Measurements from ENCODE around the gene XPR1.
"Not testable (repeated sequence)": the region's sequence is repeated elsewhere in the genome, so short reads cannot be mapped to it uniquely, and the experiment has no call there.

The XPR1 gene

GRCh38 chr1:180644526-180645192 lies 12.8 kb downstream of the XPR1 start:
- DNase-seq (ENCODE audit: low read depth in 2 of 2): no peak

GRCh38 chr1:180645261-180645660 lies 13.4 kb downstream of the XPR1 start:
- DNase-seq (ENCODE audit: low read depth in 2 of 2): not testable (repeated sequence)

DNA sequence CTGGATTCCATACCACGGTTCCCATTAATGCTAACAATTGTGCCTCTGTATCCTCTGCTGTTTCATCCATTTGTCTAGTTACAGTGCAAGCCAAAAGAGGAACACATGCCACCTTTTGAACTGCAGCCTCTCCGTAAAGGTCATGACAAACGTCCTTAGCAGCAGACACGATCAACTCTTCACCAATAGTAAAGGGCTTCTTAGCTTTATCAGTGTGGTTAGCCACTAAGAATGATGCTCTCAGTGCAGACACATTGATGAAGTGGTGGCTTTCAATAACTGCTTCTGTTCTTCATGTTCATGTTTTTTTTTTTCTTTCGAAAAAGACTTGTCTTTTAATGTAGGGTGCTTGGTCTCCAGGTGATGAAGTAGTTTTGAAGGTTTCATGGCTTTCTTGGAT lies 14.3 kb downstream of the XPR1 start:
- no peak for DNase-seq (ENCODE audit: low read depth in 2 of 2)

DNA sequence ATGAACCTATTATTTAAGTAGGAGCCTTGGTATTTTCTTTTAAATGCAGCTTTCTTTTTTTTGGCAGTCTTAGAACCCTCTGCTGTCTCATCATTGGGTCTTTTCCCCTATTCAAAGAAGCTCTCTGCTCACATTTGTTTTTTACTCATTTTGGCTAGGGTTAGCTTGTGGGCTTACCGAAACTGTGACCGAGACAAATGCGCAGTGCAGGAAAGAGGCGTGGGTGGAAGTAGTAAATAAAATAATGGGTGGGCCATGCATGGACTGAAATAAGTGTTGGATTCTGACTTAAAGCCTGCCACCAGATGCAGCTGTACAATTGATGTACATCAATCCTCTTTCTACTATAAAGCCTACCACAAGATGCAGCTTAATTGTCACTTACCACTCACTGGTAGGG lies 14.7 kb downstream of the XPR1 start:
- DNase-seq (ENCODE audit: low read depth in 2 of 2): no peak

GRCh38 chr1:180652792-180653191 lies 21.0 kb downstream of the XPR1 start:
- no peak for DNase-seq (ENCODE audit: low read depth in 2 of 2)

DNA sequence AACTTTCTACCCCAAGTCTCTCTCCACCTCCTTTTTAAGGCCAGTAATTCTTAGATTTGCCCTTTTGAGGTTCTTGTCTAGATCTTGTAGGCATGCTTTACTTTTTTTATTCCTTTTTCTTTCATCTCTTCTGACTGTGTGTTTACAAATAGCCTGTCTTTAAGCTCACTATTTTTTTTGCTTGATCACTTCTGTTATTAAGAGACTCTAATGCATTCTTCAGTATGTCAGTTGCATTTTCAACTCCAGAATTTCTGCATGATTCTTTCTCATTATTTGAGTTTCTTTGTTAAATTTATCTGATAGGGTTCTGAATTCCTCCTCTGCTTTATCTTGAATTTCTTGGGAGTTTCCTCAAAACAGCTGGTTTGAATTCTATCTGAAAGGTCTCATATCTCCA lies 30.9 kb downstream of the XPR1 start:
- no peak for DNase-seq (ENCODE audit: low read depth in 2 of 2)

GRCh38 chr1:180670681-180671080 lies 38.9 kb downstream of the XPR1 start:
- no peak for DNase-seq (ENCODE audit: low read depth in 2 of 2)

GRCh38 chr1:180672105-180672504 lies 40.3 kb downstream of the XPR1 start:
- no peak for DNase-seq (ENCODE audit: low read depth in 2 of 2)

DNA sequence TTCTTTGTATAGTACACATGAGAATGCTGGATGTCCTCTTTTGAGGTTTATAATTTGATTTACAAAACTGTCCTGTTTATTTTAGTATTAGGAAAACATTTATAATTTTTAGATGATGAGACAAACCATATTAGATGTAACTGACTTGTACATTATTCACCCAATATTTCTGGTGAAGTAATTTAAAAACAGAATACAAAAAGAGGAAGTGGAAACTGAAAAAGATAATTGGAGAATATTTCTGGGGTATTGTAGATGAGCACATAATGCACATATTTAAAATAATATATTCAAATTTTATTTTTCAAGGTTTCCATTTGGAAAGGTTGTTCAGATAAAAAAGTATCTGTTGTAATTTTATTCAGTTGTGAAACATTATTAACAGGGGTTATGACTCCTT lies 40.7 kb downstream of the XPR1 start:
- DNase-seq (ENCODE audit: low read depth in 2 of 2): no peak

DNA sequence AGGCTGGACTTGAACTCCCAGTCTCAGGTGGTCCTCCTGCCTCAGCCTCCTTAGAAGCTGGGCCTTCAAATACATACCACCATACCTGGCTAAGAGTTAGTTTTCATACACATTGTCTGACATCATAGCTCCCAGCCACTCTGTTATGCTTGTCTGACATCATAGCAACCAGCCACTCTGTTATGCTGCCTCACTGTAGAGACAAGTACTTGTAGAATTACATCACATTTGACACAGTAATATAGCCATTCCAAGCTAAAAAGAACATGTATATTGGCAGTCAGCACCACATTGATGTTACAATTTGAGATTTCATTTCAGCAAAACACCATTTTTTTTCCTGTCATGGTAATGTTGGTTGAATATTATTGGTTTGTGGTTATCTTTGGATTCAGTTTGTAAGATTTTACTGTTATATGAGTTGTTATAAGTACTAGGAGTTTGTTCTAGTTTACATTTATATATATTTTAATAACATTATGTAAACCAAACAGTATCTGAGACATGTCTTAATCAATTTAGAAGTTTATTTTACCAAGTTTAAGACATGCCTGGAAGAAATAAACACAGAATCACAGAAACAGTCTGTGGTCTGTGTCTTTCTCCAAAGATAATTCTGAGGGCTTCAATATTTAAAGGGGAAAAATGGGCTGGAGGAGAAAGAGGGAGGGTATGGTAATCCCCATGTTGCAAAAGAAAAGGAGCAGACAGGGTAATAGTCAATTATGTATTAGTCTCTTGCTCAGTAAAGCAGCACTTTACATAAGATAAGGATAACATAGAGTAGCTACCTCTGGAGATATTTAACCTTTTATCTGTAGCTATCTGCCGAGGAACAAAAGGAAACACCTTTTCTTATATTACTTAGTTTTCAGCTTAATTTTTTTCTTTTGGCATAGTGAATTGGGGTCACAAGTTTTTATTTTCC lies 43.0 kb downstream of the XPR1 start:
- DNase-seq (ENCODE audit: low read depth in 2 of 2): no peak

GRCh38 chr1:180675586-180675985 lies 43.8 kb downstream of the XPR1 start:
- DNase-seq (ENCODE audit: low read depth in 2 of 2): no peak

GRCh38 chr1:180680558-180681144 lies 48.8 kb downstream of the XPR1 start:
- no peak for DNase-seq (ENCODE audit: low read depth in 2 of 2)

GRCh38 chr1:180683117-180683516 lies 51.3 kb downstream of the XPR1 start:
- not testable (repeated sequence) for DNase-seq (ENCODE audit: low read depth in 2 of 2)

DNA sequence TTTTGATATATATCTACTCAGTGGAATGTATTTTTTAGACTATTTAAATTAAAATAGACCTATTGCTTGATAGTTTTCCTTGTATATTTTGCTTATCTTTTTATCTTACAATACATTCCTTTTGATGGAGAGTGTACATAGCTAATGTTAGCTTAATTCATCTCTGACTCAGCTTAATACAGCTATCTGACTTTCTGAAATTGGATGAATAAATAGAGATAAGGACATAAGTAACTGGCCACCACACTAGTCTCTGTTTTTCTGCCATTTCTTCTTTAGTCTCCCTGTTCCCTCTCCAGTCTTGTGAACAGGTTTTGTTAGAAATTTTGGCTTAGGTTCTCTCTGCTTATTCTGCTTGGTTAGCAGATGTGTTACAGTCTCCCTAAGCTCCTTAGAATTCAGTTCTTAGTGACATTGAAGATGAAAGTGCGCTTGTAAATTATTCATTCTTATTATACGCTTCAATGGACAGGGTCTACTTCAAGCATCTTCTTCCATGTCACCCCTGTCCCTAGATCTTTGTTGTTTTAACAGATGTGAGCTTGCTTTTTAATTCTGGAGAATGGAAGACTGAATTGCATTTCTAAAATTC lies 59.6 kb downstream of the XPR1 start:
- no peak for DNase-seq (ENCODE audit: low read depth in 2 of 2)

DNA sequence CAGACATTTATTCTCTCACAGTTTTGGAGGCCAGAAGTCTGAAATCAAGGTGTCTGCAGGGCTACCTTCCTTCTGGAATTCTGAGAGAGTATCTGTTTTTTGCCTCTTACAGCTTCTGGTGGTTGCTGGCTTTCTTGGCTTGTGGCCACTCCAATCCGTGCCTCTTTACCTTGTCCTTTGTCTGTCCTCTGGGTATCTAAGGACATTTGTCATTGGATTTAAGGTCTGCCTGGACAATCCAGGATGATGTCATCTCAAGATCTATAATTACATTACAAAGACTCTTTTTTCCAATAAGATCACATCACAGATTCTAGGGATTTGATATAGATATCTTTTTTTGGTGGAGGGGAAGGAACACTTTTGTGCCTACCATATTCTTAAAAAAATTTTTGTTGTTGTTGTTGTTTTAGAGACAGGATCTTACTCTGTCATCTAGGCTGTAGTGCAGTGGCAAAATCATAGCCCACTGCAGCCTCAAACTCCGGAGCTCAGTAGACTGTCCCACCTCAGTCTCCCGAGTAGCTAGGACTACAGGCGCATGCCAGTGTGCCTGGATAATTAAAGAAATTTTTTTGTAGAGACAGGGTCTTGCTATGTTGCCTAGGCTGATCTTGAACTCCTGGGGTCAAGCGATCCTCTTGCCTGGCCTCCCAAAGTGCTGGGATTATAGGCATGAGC lies 61.9 kb downstream of the XPR1 start:
- DNase-seq (ENCODE audit: low read depth in 2 of 2): no peak

DNA sequence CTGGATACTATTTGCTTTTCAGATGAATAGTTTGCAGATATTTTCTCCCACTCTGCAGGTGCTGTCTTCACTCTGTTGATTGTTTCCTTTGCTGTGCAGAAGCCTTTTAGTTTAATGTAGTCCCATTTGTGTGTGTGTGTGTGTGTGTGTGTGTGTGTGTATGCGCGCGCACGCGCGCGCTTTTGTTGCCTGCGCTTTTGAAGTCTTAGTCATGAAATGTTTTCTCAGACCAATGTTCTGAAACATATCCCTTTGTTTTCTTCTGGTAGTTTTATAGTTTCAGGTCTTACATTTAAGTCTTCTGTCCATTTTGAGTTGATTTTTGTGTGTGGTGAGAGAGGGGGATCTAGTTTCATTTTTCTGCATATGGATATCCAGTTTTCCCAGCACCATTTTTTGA lies 63.5 kb downstream of the XPR1 start:
- no peak for DNase-seq (ENCODE audit: low read depth in 2 of 2)

DNA sequence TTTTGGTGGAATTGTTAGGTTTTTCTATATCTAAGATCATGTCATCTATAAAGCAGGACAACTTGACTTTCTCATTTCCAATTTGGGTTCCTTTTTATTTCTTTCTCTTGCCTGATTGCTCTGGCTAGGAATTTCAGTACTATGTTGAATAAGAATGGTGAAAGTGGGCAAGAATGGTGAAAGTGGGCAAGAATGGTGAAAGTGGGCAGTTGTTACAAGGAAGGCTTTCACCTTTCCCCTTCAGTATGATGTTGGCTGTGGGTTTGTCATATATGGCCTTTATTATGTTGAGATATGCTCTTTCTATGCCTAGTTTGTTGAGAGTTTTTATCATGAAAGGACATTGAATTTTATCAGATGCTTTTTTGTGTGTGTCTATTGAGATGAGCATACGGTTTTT lies 64.5 kb downstream of the XPR1 start:
- no peak for DNase-seq (ENCODE audit: low read depth in 2 of 2)

GRCh38 chr1:180698580-180698979 lies 66.8 kb downstream of the XPR1 start:
- no peak for DNase-seq (ENCODE audit: low read depth in 2 of 2)

- not testable (repeated sequence) for DNase-seq (ENCODE audit: low read depth in 2 of 2)
Measured at GRCh38 chr1:180702376-180702775, 70.6 kb downstream of the XPR1 start.

- DNase-seq (ENCODE audit: low read depth in 2 of 2): not testable (repeated sequence)
Measured at GRCh38 chr1:180710746-180711145, 78.9 kb downstream of the XPR1 start.

DNA sequence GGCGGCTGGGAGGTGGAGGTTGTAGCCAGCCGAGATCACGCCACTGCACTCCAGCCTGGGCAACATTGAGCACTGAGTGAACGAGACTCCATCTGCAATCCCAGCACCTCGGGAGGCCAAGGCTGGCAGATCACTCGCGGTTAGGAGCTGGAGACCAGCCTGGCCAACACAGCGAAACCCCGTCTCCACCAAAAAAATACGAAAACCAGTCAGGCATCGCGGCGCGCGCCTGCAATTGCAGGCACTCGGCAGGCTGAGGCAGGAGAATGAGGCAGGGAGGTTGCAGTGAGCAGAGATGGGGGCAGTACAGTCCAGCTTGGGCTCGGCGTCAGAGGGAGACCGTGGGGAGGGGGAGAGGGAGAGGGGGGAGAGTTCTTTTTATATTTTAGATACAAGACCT lies 79.4 kb downstream of the XPR1 start:
- DNase-seq (ENCODE audit: low read depth in 2 of 2): not testable (repeated sequence)

DNA sequence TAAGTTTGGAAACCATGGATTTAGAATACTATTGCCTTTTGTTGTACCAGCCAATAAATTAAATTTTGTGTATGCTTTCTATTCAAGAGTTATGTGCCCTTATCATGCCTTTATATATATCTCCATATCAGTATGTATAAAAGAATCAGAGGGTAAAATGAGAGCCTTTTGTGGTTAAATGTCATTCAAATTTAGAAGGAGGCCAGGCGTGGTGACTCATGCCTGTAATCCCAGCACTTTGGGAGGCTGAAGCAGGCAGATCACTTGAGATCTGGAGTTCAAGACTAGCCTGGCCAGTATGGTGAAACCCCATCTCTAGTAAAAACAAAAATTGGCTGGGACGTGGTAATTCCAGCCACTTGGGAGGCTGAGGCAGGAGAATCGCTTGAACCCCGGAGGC lies 88.9 kb downstream of the XPR1 start:
- no peak for DNase-seq (ENCODE audit: low read depth in 2 of 2)
